ENCODE measurements around the gene OOSP4A.

The OOSP4A gene

DNA sequence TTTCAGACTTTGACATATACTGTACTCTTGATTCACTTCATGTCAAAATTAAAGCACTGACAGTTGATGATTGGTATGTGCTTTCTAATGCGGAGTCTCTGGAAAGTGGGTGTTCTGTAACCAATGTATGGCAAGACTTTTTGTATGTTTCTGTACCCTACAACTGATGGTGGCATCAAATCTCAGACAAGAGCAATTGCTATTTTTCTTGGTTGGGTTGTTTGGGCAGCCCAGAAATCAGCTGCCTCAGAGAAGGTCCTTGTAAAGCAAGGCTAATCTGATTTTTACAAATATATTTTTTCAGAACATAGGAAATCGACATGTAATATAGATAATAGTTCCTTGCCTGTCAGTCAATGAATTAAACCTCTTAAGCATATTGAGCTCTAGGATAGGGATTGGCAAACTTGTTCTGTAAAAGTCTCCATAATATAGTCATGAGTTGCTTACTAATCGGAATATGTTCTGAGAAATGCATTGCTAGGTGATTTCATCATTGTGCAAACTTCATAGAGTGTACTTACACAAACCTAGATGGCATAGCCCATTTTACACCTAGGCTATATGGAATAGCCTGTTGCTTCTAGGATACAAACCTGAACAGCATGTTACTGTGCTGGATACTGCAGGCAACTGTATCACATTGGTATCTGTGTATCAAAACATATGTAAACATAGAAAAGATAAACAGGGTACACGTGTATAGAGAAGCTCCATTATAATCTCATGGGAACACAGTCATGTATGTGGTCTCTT, 10.2 kb upstream of the OOSP4A start:
- Histone ChIP-seq H3K36me3 (ENCODE audit: insufficient read depth, low read length) (no peaks in the 10 kb centered on the region), H3K4me1 (ENCODE audit: control insufficient read depth, insufficient read depth, low read length, unreplicated experiment) (no peaks in the 10 kb centered on the region), H3K27ac (ENCODE audit: low read depth, low read length) (no peak overlapping the region), H3K27me3 (ENCODE audit: insufficient read depth, low read length) (no peaks in the 10 kb centered on the region), H2AFZ (ENCODE audit: low read length, unreplicated experiment) (no peak overlapping the region), H3K79me2 (ENCODE audit: control insufficient read depth, insufficient read depth, low read length, unreplicated experiment) (no peaks in the 10 kb centered on the region), H3K4me3 (ENCODE audit: low read depth, low read length) (no peak overlapping the region)

GRCh38 chr11:59954219-59954847, 9.5 kb upstream of the OOSP4A start:
- no peaks in the 10 kb centered on the region for H3K79me2 ChIP-seq (ENCODE audit: control insufficient read depth, insufficient read depth, low read length, unreplicated experiment)
- no peak overlapping the region for H3K27ac ChIP-seq (ENCODE audit: low read depth, low read length)
- H3K27me3 ChIP-seq (ENCODE audit: insufficient read depth, low read length) = no peaks in the 10 kb centered on the region
- H3K4me1 ChIP-seq (ENCODE audit: control insufficient read depth, insufficient read depth, low read length, unreplicated experiment) = no peaks in the 10 kb centered on the region
- H3K36me3 ChIP-seq (ENCODE audit: insufficient read depth, low read length) = no peaks in the 10 kb centered on the region
- no peak overlapping the region for H2AFZ ChIP-seq (ENCODE audit: low read length, unreplicated experiment)
- H3K4me3 ChIP-seq (ENCODE audit: low read depth, low read length) = no peak overlapping the region

- Histone ChIP-seq H3K27ac (ENCODE audit: low read depth, low read length) (no peak overlapping the region), H3K79me2 (ENCODE audit: control insufficient read depth, insufficient read depth, low read length, unreplicated experiment) (no peaks in the 10 kb centered on the region), H3K4me3 (ENCODE audit: low read depth, low read length) (no peak overlapping the region), H3K4me1 (ENCODE audit: control insufficient read depth, insufficient read depth, low read length, unreplicated experiment) (no peaks in the 10 kb centered on the region), H2AFZ (ENCODE audit: low read length, unreplicated experiment) (no peak overlapping the region), H3K27me3 (ENCODE audit: insufficient read depth, low read length) (no peaks in the 10 kb centered on the region), H3K36me3 (ENCODE audit: insufficient read depth, low read length) (no peaks in the 10 kb centered on the region)
Observed at GRCh38 chr11:59957094-59957493, 6.7 kb upstream of the OOSP4A start.

GRCh38 chr11:59960502-59961381, 3.1 kb upstream of the OOSP4A start:
- Histone ChIP-seq H3K4me3 (ENCODE audit: low read depth, low read length) (no peak overlapping the region), H3K4me1 (ENCODE audit: control insufficient read depth, insufficient read depth, low read length, unreplicated experiment) (no peaks in the 10 kb centered on the region), H3K27me3 (ENCODE audit: insufficient read depth, low read length) (no peaks in the 10 kb centered on the region), H3K27ac (ENCODE audit: low read depth, low read length) (no peak overlapping the region), H2AFZ (ENCODE audit: low read length, unreplicated experiment) (no peak overlapping the region), H3K36me3 (ENCODE audit: insufficient read depth, low read length) (no peaks in the 10 kb centered on the region), H3K79me2 (ENCODE audit: control insufficient read depth, insufficient read depth, low read length, unreplicated experiment) (no peaks in the 10 kb centered on the region)

DNA sequence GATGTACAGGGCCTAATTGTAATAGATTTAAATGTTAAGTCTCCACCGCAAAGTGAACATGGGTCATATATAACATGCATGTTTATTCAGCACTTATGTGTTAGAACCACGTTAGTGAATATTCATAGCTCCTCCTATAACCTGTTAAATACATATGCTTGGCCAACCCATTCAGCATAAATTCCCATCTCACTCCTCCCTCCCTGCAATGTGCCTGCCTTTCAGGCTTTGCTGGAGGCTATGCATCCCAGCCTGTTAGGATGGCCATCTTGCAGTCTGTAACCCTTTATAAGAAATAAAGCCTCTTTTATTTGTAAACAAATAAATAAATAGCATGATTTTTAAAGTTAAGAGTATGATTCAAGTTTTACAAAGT, 1.7 kb upstream of the OOSP4A start:
- Histone ChIP-seq H3K79me2 (ENCODE audit: control insufficient read depth, insufficient read depth, low read length, unreplicated experiment) (no peaks in the 10 kb centered on the region), H3K27me3 (ENCODE audit: insufficient read depth, low read length) (no peaks in the 10 kb centered on the region), H3K4me1 (ENCODE audit: control insufficient read depth, insufficient read depth, low read length, unreplicated experiment) (no peaks in the 10 kb centered on the region), H3K4me3 (ENCODE audit: low read depth, low read length) (no peak overlapping the region), H3K36me3 (ENCODE audit: insufficient read depth, low read length) (no peaks in the 10 kb centered on the region), H3K27ac (ENCODE audit: low read depth, low read length) (no peak overlapping the region), H2AFZ (ENCODE audit: low read length, unreplicated experiment) (no peak overlapping the region)

- no peaks in the 10 kb centered on the region for H3K36me3 ChIP-seq (ENCODE audit: insufficient read depth, low read length)
- no peaks in the 10 kb centered on the region for H3K79me2 ChIP-seq (ENCODE audit: control insufficient read depth, insufficient read depth, low read length, unreplicated experiment)
- no peaks in the 10 kb centered on the region for H3K27me3 ChIP-seq (ENCODE audit: insufficient read depth, low read length)
- no peak overlapping the region for H3K27ac ChIP-seq (ENCODE audit: low read depth, low read length)
- no peaks in the 10 kb centered on the region for H3K4me1 ChIP-seq (ENCODE audit: control insufficient read depth, insufficient read depth, low read length, unreplicated experiment)
- no peak overlapping the region for H3K4me3 ChIP-seq (ENCODE audit: low read depth, low read length)
- H2AFZ ChIP-seq (ENCODE audit: low read length, unreplicated experiment) = no peak overlapping the region
Observed at GRCh38 chr11:59965424-59965823, 1.6 kb downstream of the OOSP4A start.

DNA sequence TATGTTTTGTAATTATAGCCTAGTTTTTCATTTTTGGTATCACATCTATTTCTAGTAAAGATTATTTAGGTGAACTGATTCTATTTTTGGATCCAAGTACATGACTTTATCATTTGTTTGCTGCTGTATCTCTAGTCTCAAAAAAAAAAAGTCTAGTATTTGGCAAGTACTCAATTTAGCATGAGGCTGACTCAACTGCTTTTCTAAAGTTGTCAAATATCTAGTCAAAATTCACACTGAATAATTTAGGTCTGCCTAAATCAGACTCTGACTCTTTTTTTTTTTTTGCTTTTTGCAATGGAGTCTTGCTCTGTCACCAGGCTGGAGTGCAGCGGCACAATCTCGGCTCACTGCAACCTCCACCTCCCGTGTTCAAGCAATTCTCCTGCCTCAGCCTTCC, 2.4 kb downstream of the OOSP4A start:
- no peaks in the 10 kb centered on the region for H3K27me3 ChIP-seq (ENCODE audit: insufficient read depth, low read length)
- no peak overlapping the region for H3K4me3 ChIP-seq (ENCODE audit: low read depth, low read length)

GRCh38 chr11:59967677-59968394, 4.0 kb downstream of the OOSP4A start:
- Histone ChIP-seq H3K27ac (ENCODE audit: low read depth, low read length) (no peak overlapping the region), H3K36me3 (ENCODE audit: insufficient read depth, low read length) (no peaks in the 10 kb centered on the region), H3K4me1 (ENCODE audit: control insufficient read depth, insufficient read depth, low read length, unreplicated experiment) (no peaks in the 10 kb centered on the region), H3K27me3 (ENCODE audit: insufficient read depth, low read length) (no peaks in the 10 kb centered on the region), H3K4me3 (ENCODE audit: low read depth, low read length) (no peak overlapping the region), H2AFZ (ENCODE audit: low read length, unreplicated experiment) (no peak overlapping the region), H3K79me2 (ENCODE audit: control insufficient read depth, insufficient read depth, low read length, unreplicated experiment) (no peaks in the 10 kb centered on the region)

More for the DNA sequence above, 2.4 kb downstream of the OOSP4A start:
- H3K27ac ChIP-seq (ENCODE audit: low read depth, low read length) = no peak overlapping the region
- no peaks in the 10 kb centered on the region for H3K79me2 ChIP-seq (ENCODE audit: control insufficient read depth, insufficient read depth, low read length, unreplicated experiment)
- H3K36me3 ChIP-seq (ENCODE audit: insufficient read depth, low read length) = no peaks in the 10 kb centered on the region
- H2AFZ ChIP-seq (ENCODE audit: low read length, unreplicated experiment) = no peak overlapping the region
- H3K4me1 ChIP-seq (ENCODE audit: control insufficient read depth, insufficient read depth, low read length, unreplicated experiment) = no peaks in the 10 kb centered on the region

GRCh38 chr11:59968395-59968783, 4.6 kb downstream of the OOSP4A start:
- H3K79me2 ChIP-seq (ENCODE audit: control insufficient read depth, insufficient read depth, low read length, unreplicated experiment) = no peaks in the 10 kb centered on the region
- H3K27ac ChIP-seq (ENCODE audit: low read depth, low read length) = no peak overlapping the region
- no peaks in the 10 kb centered on the region for H3K4me1 ChIP-seq (ENCODE audit: control insufficient read depth, insufficient read depth, low read length, unreplicated experiment)
- no peak overlapping the region for H2AFZ ChIP-seq (ENCODE audit: low read length, unreplicated experiment)
- H3K4me3 ChIP-seq (ENCODE audit: low read depth, low read length) = no peak overlapping the region
- no peaks in the 10 kb centered on the region for H3K27me3 ChIP-seq (ENCODE audit: insufficient read depth, low read length)
- no peaks in the 10 kb centered on the region for H3K36me3 ChIP-seq (ENCODE audit: insufficient read depth, low read length)

- no peaks in the 10 kb centered on the region for H3K4me1 ChIP-seq (ENCODE audit: control insufficient read depth, insufficient read depth, low read length, unreplicated experiment)
- no peaks in the 10 kb centered on the region for H3K36me3 ChIP-seq (ENCODE audit: insufficient read depth, low read length)
- no peak overlapping the region for H3K4me3 ChIP-seq (ENCODE audit: low read depth, low read length)
- H2AFZ ChIP-seq (ENCODE audit: low read length, unreplicated experiment) = no peak overlapping the region
- no peaks in the 10 kb centered on the region for H3K79me2 ChIP-seq (ENCODE audit: control insufficient read depth, insufficient read depth, low read length, unreplicated experiment)
- no peaks in the 10 kb centered on the region; the same call in 1 of the 2 replicates for H3K27me3 ChIP-seq (ENCODE audit: insufficient read depth, low read length)
- no peak overlapping the region for H3K27ac ChIP-seq (ENCODE audit: low read depth, low read length)
Observed at GRCh38 chr11:59973097-59973496, 9.3 kb downstream of the OOSP4A start.

All from ACC112 (cell line).